Measurements from ENCODE around the gene SUPT6H.

- no peak for TF ChIP-seq CTCF (IDR thresholded peaks at IDR 0.05)
- no peak for TF ChIP-seq POLR2A (IDR thresholded peaks at IDR 0.05)
- TF ChIP-seq POLR2AphosphoS5 (IDR thresholded peaks at IDR 0.05) = no peak
Observed at GRCh38 chr17:28722417-28723158, 60.6 kb downstream of the SUPT6H start.

Data from transverse colon (tissue), 4 donors.